ENCODE data around the gene PELI1.

GRCh38 chr2:64067326-64067725, 76.9 kb downstream of the PELI1 start:
- no peak for TF ChIP-seq CTCF (IDR thresholded peaks at IDR 0.05)
- no peak for TF ChIP-seq POLR2AphosphoS5 (IDR thresholded peaks at IDR 0.05; ENCODE audit: insufficient read depth in 1 of 2, low read depth in 1 of 2)
- TF ChIP-seq POLR2A (IDR thresholded peaks at IDR 0.05): no peak

Measured in vagina (tissue), 2 donors.